Measurements from ENCODE around the gene LAMA3.

The LAMA3 gene

GRCh38 chr18:23855721-23856120, 166.5 kb downstream of the LAMA3 start:
- no peak for DNase-seq

- DNase-seq, result no peak
Measured at GRCh38 chr18:23856466-23857163, 167.4 kb downstream of the LAMA3 start.

GRCh38 chr18:23857164-23857552, 167.9 kb downstream of the LAMA3 start:
- no peak for DNase-seq

- no peak for DNase-seq
Measured at GRCh38 chr18:23857756-23858155, 168.5 kb downstream of the LAMA3 start.

- DNase-seq, result peak; percentile 63 to 88 (median 77)
Measured at GRCh38 chr18:23859466-23860336, 170.4 kb downstream of the LAMA3 start.

- no peak for DNase-seq
Measured at GRCh38 chr18:23861326-23861725, 172.1 kb downstream of the LAMA3 start.

GRCh38 chr18:23861805-23862470, 172.7 kb downstream of the LAMA3 start:
- DNase-seq, result peak; percentile 74 to 95 (median 86)

- DNase-seq, result peak in 2 of 3 donors; percentile 12 to 37
Measured at GRCh38 chr18:23864624-23865023, 175.4 kb downstream of the LAMA3 start.

- no peak for DNase-seq
Measured at GRCh38 chr18:23867006-23867405, 177.8 kb downstream of the LAMA3 start.

GRCh38 chr18:23868136-23868785, 179.0 kb downstream of the LAMA3 start:
- DNase-seq, result no peak

- DNase-seq, result peak; percentile 65 to 70 (median 67)
Measured at GRCh38 chr18:23870676-23871380, 181.6 kb downstream of the LAMA3 start.

- DNase-seq, result peak; percentile 29 to 50 (median 50)
Measured at GRCh38 chr18:23871410-23871809, 182.2 kb downstream of the LAMA3 start.

GRCh38 chr18:23872701-23873550, 183.7 kb downstream of the LAMA3 start:
- DNase-seq, result no peak

- DNase-seq, result no peak
Measured at GRCh38 chr18:23875966-23876895, 187.0 kb downstream of the LAMA3 start.

- DNase-seq, result no peak
Measured at GRCh38 chr18:23876921-23877320, 187.7 kb downstream of the LAMA3 start.

GRCh38 chr18:23877371-23877770, 188.1 kb downstream of the LAMA3 start:
- DNase-seq, result no peak

- no peak for DNase-seq
Measured at GRCh38 chr18:23878336-23878900, 189.2 kb downstream of the LAMA3 start.

- DNase-seq, result no peak
Measured at GRCh38 chr18:23879126-23879525, 189.9 kb downstream of the LAMA3 start.

- no peak for DNase-seq
Measured at GRCh38 chr18:23879544-23879943, 190.3 kb downstream of the LAMA3 start.

Data from suppressor macrophage treated with lipopolysaccharide for 1 hour (primary cell).